Measurements from ENCODE around the gene KRT72. TPM values are rescaled to one million over a fixed set of nuclear protein-coding genes. Genes with fewer than 3 reads are reported as not detected.

Gene KRT72
- total RNA-seq, 1 experiment from 2014 or later: not detected

DNA sequence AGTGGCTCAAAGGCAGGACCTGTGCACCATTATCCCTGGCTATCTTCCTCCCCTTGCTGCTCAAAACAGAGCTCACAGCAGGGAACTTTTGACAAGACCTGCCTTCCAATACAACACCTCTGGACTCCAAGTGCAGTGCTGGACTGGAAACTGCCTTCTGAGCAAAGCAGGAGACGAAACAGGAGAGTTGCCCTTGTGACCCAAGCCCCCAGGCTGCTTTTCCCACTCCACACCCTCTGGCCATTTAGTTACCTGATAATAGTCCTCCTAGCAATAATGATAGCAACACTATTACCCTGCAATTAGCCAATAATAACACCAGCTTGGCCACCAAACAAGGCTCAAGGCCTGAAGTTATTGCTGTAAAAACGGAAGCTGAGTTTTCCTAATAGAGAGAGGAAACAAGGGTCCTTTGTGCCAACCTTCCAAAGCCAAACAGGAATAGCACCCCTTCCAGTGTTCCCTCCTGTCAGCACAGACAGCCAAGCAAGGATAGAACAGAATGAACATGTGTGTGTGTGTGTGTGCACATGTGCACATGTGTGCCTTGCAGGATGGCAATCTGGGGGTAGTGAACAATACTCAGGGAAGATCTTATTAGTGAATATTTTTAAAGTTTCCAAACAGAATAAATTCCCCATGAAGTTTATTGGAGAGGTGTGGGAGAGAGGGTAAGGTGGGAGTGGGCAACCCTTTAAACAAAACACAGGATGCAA is 26.3 kb upstream of the KRT72 start:
- Histone ChIP-seq H2BK20ac (ENCODE audit: low read depth, low read length, poor library complexity, severe bottlenecking) (no peak overlapping the region), H2BK15ac (ENCODE audit: low read depth, low read length) (no peak overlapping the region), H3K9me3 (ENCODE audit: control insufficient read depth, low read depth, low read length) (no peaks in the 10 kb centered on the region), H3K27ac (ENCODE audit: insufficient read length, low read depth, low read length) (no peak overlapping the region), H2BK12ac (ENCODE audit: insufficient read length, low read depth, low read length) (no peak overlapping the region), H4K5ac (ENCODE audit: insufficient read length, low read depth, low read length) (no peak overlapping the region), H3K4ac (ENCODE audit: low read depth, low read length) (no peak overlapping the region), H3K14ac (ENCODE audit: insufficient read depth, low read length) (no peak overlapping the region), H4K8ac (replicated peaks; ENCODE audit: insufficient read length, low read depth, low read length) (no peak overlapping the region), H3T11ph (ENCODE audit: low read length) (no peak overlapping the region), H2AK5ac (ENCODE audit: insufficient read length, low read length) (no peak overlapping the region), H3K4me1 (ENCODE audit: insufficient read depth, low read length) (no peaks in the 10 kb centered on the region), H3K56ac (ENCODE audit: insufficient read length, low read depth, low read length) (no peak overlapping the region), H3K23ac (ENCODE audit: insufficient read length, low read depth, low read length) (no peak overlapping the region), H3K27me3 (ENCODE audit: insufficient read depth, low read length) (no peaks in the 10 kb centered on the region), H3K9ac (ENCODE audit: extremely low read depth, insufficient read length, low read length) (no peak overlapping the region), H4K20me1 (ENCODE audit: control insufficient read depth, insufficient read depth, insufficient read length) (no peaks in the 10 kb centered on the region), H2BK120ac (ENCODE audit: low read depth, low read length, poor library complexity, severe bottlenecking) (no peak overlapping the region), H3K79me2 (ENCODE audit: insufficient read depth, low read length) (no peaks in the 10 kb centered on the region), H2BK5ac (ENCODE audit: insufficient read length, low read length) (no peak overlapping the region), H3K79me1 (ENCODE audit: insufficient read depth, low read depth, low read length, poor library complexity, severe bottlenecking) (no peaks in the 10 kb centered on the region), H3K23me2 (ENCODE audit: insufficient read length, low read depth, low read length, poor library complexity, severe bottlenecking) (no peaks in the 10 kb centered on the region), H2AFZ (ENCODE audit: low read length) (no peak overlapping the region), H4K91ac (ENCODE audit: insufficient read length, low read depth, low read length) (no peak overlapping the region), H3K18ac (ENCODE audit: insufficient read length, low read depth, low read length) (no peak overlapping the region), H3K4me2 (ENCODE audit: insufficient read depth, insufficient read length, low read length) (no peak overlapping the region)
- TF ChIP-seq, protein P1, sequence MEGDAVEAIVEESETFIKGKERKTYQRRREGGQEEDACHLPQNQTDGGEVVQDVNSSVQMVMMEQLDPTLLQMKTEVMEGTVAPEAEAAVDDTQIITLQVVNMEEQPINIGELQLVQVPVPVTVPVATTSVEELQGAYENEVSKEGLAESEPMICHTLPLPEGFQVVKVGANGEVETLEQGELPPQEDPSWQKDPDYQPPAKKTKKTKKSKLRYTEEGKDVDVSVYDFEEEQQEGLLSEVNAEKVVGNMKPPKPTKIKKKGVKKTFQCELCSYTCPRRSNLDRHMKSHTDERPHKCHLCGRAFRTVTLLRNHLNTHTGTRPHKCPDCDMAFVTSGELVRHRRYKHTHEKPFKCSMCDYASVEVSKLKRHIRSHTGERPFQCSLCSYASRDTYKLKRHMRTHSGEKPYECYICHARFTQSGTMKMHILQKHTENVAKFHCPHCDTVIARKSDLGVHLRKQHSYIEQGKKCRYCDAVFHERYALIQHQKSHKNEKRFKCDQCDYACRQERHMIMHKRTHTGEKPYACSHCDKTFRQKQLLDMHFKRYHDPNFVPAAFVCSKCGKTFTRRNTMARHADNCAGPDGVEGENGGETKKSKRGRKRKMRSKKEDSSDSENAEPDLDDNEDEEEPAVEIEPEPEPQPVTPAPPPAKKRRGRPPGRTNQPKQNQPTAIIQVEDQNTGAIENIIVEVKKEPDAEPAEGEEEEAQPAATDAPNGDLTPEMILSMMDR (conservative IDR thresholded peaks at IDR 0.05): no peak
- no peaks in the 10 kb centered on the region for H3K36me3 Mint-ChIP-seq (ENCODE audit: insufficient read depth in 1 of 3, low read depth in 3 of 3)
- H3K4me1 Mint-ChIP-seq: peaks cover 8 to 9% of the 10 kb centered on the region in 2 experiments
- no CpG with 5 or more reads among the region's 2 CpGs for WGBS (ENCODE audit: extremely low coverage, insufficient read length, low lambda C conversion rate)
- H3K27ac Mint-ChIP-seq: no peak overlapping the region
- peak; percentile 17 for DNase-seq
- H3K4me3 Mint-ChIP-seq: no peak overlapping the region
- H3K27me3 Mint-ChIP-seq (ENCODE audit: low read depth): peaks cover 13% of the 10 kb centered on the region; the same call in 1 of the 2 replicates
- H3K9me3 Mint-ChIP-seq: no peaks in the 10 kb centered on the region

Measured in H9 (cell line).